GM21786 (cell line): ENCODE results near the gene EPB41L4A.
"Not testable (repeated sequence)": the region's sequence is repeated elsewhere in the genome, so short reads cannot be mapped to it uniquely, and the experiment has no call there.

Experiments
- ATAC-seq: cut with Tn5 transposase; IDR thresholded peaks from one replicate; pipeline ENCODE4 v1.9.1; 2021; ENCODE audit not compliant: unreplicated experiment

The EPB41L4A gene

GRCh38 chr5:112263469-112263868 is 155.6 kb downstream of the EPB41L4A start:
- no peak for ATAC-seq

GRCh38 chr5:112258571-112258970 is 160.5 kb downstream of the EPB41L4A start:
- ATAC-seq, result no peak

GRCh38 chr5:112257976-112258375 is 161.1 kb downstream of the EPB41L4A start:
- no peak for ATAC-seq

- no peak for ATAC-seq
These were observed 162.1 kb downstream of the EPB41L4A start for GRCh38 chr5:112257005-112257404.

- ATAC-seq, result no peak
These were observed 164.8 kb downstream of the EPB41L4A start for GRCh38 chr5:112254303-112254702.

- ATAC-seq, result no peak
These were observed 165.4 kb downstream of the EPB41L4A start for GRCh38 chr5:112253478-112254250.

GRCh38 chr5:112250551-112250950 is 168.5 kb downstream of the EPB41L4A start:
- ATAC-seq, result no peak

GRCh38 chr5:112248623-112249022 is 170.5 kb downstream of the EPB41L4A start:
- ATAC-seq, result no peak

- ATAC-seq, result no peak
These were observed 171.1 kb downstream of the EPB41L4A start for GRCh38 chr5:112247960-112248359.

GRCh38 chr5:112245656-112246055 is 173.4 kb downstream of the EPB41L4A start:
- no peak for ATAC-seq

GRCh38 chr5:112239996-112240395 is 179.1 kb downstream of the EPB41L4A start:
- ATAC-seq, result no peak

GRCh38 chr5:112238473-112238872 is 180.6 kb downstream of the EPB41L4A start:
- peak; percentile 65 for ATAC-seq

- no peak for ATAC-seq
These were observed 181.6 kb downstream of the EPB41L4A start for GRCh38 chr5:112237456-112237855.

- no peak for ATAC-seq
These were observed 185.1 kb downstream of the EPB41L4A start for GRCh38 chr5:112234000-112234399.

- no peak for ATAC-seq
These were observed 186.4 kb downstream of the EPB41L4A start for GRCh38 chr5:112232667-112233066.

- no peak for ATAC-seq
These were observed 188.5 kb downstream of the EPB41L4A start for GRCh38 chr5:112230606-112231005.

GRCh38 chr5:112228667-112229066 is 190.4 kb downstream of the EPB41L4A start:
- no peak for ATAC-seq

- no peak for ATAC-seq
These were observed 191.0 kb downstream of the EPB41L4A start for GRCh38 chr5:112227911-112228631.

GRCh38 chr5:112226215-112226614 is 192.9 kb downstream of the EPB41L4A start:
- ATAC-seq, result no peak

GRCh38 chr5:112222997-112223396 is 196.1 kb downstream of the EPB41L4A start:
- ATAC-seq, result not testable (repeated sequence)

GRCh38 chr5:112221128-112221527 is 197.9 kb downstream of the EPB41L4A start:
- no peak for ATAC-seq

GRCh38 chr5:112219000-112219399 is 200.1 kb downstream of the EPB41L4A start:
- no peak for ATAC-seq
